Skeletal muscle satellite cell (primary cell): ENCODE results near the gene TSTD1.
"Not testable (repeated sequence)": the region's sequence is repeated elsewhere in the genome, so short reads cannot be mapped to it uniquely, and the experiment has no call there.

Source experiments
- H3K27me3 ChIP-seq: 2 replicates; pipeline ENCODE4 v1.7.0; 2013; ENCODE audit warnings: low read length; ENCODE audit not compliant: control insufficient read depth, insufficient read depth
- H3K36me3 ChIP-seq: 2 replicates; pipeline ENCODE4 v1.7.0; 2013; ENCODE audit warnings: mild to moderate bottlenecking, control low read depth, low read length; ENCODE audit not compliant: insufficient read depth
- H3K4me1 ChIP-seq: 2 replicates; pipeline ENCODE4 v1.7.0; 2013; ENCODE audit warnings: low read length; ENCODE audit not compliant: control insufficient read depth, insufficient read depth
- H3K4me2 ChIP-seq: 2 replicates; pipeline ENCODE4 v1.7.0; 2013; ENCODE audit warnings: mild to moderate bottlenecking, low read length
- H3K4me3 ChIP-seq: 2 replicates; pipeline ENCODE4 v1.7.0; 2013; ENCODE audit warnings: low read length
- H3K9ac ChIP-seq: 2 replicates; pipeline ENCODE4 v1.7.0; 2013; ENCODE audit warnings: mild to moderate bottlenecking, low read depth, low read length, moderate library complexity
- H3K9me3 ChIP-seq: replicated peaks from 2 replicates; pipeline ENCODE4 v1.7.0; 2013; ENCODE audit warnings: mild to moderate bottlenecking, control low read depth, low read length

TSTD1 gene

GRCh38 chr1:161016683-161017082 lies 22.1 kb downstream of the TSTD1 start:
- not testable (repeated sequence) for H3K36me3 ChIP-seq, H3K9ac ChIP-seq, H3K9me3 ChIP-seq, H3K4me3 ChIP-seq, H3K4me2 ChIP-seq
- peaks cover 12% of the 10 kb centered on the region for H3K27me3 ChIP-seq
- peaks cover 16% of the 10 kb centered on the region for H3K4me1 ChIP-seq

GRCh38 chr1:161013488-161014230 lies 25.1 kb downstream of the TSTD1 start:
- no peaks in the 10 kb centered on the region for H3K27me3 ChIP-seq
- peak overlapping the region; percentile 58 for H3K9ac ChIP-seq
- H3K4me3 ChIP-seq = peak overlapping the region; percentile 61
- no peaks in the 10 kb centered on the region for H3K36me3 ChIP-seq
- no peaks in the 10 kb centered on the region for H3K9me3 ChIP-seq
- peak overlapping the region; percentile 80 for H3K4me2 ChIP-seq
- peaks cover 16% of the 10 kb centered on the region for H3K4me1 ChIP-seq

DNA sequence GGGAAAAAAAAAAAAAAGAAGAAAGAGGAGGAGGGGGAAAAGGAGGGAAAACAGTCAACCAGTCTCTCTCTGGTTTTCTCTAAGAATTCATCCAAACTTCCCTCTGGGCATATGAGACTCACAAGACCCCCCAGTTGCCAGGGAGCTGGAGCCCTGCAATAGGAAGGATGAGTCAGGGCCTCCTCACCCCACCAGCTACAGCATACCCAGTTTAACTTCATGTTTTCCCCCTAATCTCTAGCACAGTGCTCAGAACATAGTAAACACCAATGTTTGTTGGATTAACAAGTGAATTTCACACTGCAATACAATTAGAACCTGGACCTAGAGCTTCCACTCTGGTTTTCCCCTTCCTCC lies 25.7 kb downstream of the TSTD1 start:
- peak overlapping the region; percentile 58 for H3K9ac ChIP-seq
- H3K4me2 ChIP-seq = peak overlapping the region; percentile 80
- H3K4me3 ChIP-seq = peak overlapping the region; percentile 61
- no peaks in the 10 kb centered on the region for H3K27me3 ChIP-seq
- no peaks in the 10 kb centered on the region for H3K9me3 ChIP-seq
- H3K36me3 ChIP-seq = no peaks in the 10 kb centered on the region
- peaks cover 16% of the 10 kb centered on the region for H3K4me1 ChIP-seq

GRCh38 chr1:161012420-161012819 lies 26.3 kb downstream of the TSTD1 start:
- H3K9me3 ChIP-seq = no peaks in the 10 kb centered on the region
- no peak overlapping the region for H3K9ac ChIP-seq
- H3K4me2 ChIP-seq = no peak overlapping the region
- no peak overlapping the region for H3K4me3 ChIP-seq
- H3K36me3 ChIP-seq = no peaks in the 10 kb centered on the region
- no peaks in the 10 kb centered on the region for H3K27me3 ChIP-seq
- H3K4me1 ChIP-seq = peaks cover 16% of the 10 kb centered on the region

- Histone ChIP-seq H3K4me3 (no peak overlapping the region), H3K9ac (no peak overlapping the region), H3K4me1 (peaks cover 16% of the 10 kb centered on the region), H3K4me2 (no peak overlapping the region), H3K9me3 (no peaks in the 10 kb centered on the region), H3K27me3 (no peaks in the 10 kb centered on the region), H3K36me3 (no peaks in the 10 kb centered on the region)
Observed at GRCh38 chr1:161009602-161010211, 29.1 kb downstream of the TSTD1 start.

GRCh38 chr1:161008869-161009510 lies 29.8 kb downstream of the TSTD1 start:
- no peaks in the 10 kb centered on the region for H3K36me3 ChIP-seq
- peaks cover 10% of the 10 kb centered on the region for H3K4me1 ChIP-seq
- no peaks in the 10 kb centered on the region for H3K27me3 ChIP-seq
- no peak overlapping the region for H3K4me3 ChIP-seq
- H3K4me2 ChIP-seq = no peak overlapping the region
- H3K9me3 ChIP-seq = no peaks in the 10 kb centered on the region
- H3K9ac ChIP-seq = no peak overlapping the region

GRCh38 chr1:161007369-161007768 lies 31.4 kb downstream of the TSTD1 start:
- Histone ChIP-seq H3K4me1 (no peaks in the 10 kb centered on the region), H3K4me2 (no peak overlapping the region), H3K36me3 (no peaks in the 10 kb centered on the region), H3K9ac (no peak overlapping the region), H3K27me3 (no peaks in the 10 kb centered on the region), H3K9me3 (no peaks in the 10 kb centered on the region), H3K4me3 (no peak overlapping the region)

DNA sequence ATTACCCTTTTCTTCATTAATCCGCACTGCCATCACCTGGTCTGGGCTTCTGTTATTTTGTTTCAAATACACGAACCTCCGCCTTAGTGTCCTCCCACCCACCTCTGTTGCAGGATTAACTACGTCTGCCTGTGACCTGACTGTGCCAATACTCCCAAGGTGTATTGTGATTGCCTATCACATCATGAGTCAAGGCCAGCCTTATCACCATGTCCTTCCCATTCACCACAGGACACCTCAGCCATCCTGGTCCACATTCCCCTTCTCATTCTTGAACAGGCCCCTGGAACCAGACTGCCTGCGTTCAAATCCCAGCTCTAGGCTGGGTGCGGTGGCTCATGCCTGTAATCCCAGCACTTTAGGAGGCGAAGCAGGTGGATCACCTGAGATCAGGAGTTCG lies 32.2 kb downstream of the TSTD1 start:
- H3K9ac ChIP-seq = no peak overlapping the region
- H3K36me3 ChIP-seq = no peaks in the 10 kb centered on the region
- H3K27me3 ChIP-seq = no peaks in the 10 kb centered on the region
- no peak overlapping the region for H3K4me3 ChIP-seq
- no peak overlapping the region for H3K4me2 ChIP-seq
- no peaks in the 10 kb centered on the region for H3K4me1 ChIP-seq
- H3K9me3 ChIP-seq = no peaks in the 10 kb centered on the region

GRCh38 chr1:161001525-161001924 lies 37.2 kb downstream of the TSTD1 start:
- H3K4me2 ChIP-seq = no peak overlapping the region
- no peaks in the 10 kb centered on the region for H3K4me1 ChIP-seq
- no peaks in the 10 kb centered on the region for H3K36me3 ChIP-seq
- H3K4me3 ChIP-seq = no peak overlapping the region
- H3K27me3 ChIP-seq = no peaks in the 10 kb centered on the region
- H3K9me3 ChIP-seq = no peaks in the 10 kb centered on the region
- no peak overlapping the region for H3K9ac ChIP-seq

DNA sequence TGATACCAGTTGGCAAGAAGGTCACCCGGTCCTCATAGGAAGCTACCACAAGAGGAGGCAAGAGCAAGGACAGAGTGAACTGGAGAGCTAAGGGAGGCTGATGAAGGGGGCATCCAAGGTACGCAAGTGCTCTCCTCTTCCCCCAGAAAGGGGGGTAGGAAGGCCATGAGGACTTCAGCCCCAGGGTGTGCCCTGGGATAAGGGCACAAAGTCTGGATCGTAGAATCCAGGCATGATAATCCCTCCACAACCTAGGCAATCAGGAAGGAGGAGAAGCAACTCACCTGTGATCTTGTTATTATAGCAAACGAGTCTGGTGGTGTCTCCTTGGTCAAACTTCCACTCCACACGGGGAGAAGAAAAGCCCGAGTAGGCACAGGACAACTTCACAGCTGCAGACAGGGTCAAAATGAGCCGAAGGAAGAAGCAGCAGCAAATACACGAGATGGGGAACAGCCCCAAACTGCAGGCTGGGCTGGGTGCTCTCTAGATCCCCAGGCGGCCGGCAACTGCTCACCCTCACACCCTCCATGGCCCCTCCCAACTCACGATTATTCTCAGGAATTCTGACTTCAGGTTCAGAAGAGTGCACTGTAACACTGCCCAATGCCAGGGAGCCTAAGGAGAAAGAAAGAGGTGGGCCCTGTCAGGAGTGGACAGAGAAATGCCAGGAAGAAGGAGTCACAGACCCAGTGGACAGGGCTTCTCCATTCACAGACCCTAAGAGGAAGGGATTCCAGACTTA lies 37.9 kb downstream of the TSTD1 start:
- no peak overlapping the region for H3K4me3 ChIP-seq
- no peak overlapping the region for H3K4me2 ChIP-seq
- no peak overlapping the region for H3K9ac ChIP-seq
- H3K9me3 ChIP-seq = no peaks in the 10 kb centered on the region
- H3K27me3 ChIP-seq = no peaks in the 10 kb centered on the region
- H3K4me1 ChIP-seq = no peaks in the 10 kb centered on the region
- H3K36me3 ChIP-seq = no peaks in the 10 kb centered on the region

- no peaks in the 10 kb centered on the region for H3K27me3 ChIP-seq
- H3K36me3 ChIP-seq = no peaks in the 10 kb centered on the region
- no peaks in the 10 kb centered on the region for H3K9me3 ChIP-seq
- no peak overlapping the region for H3K4me3 ChIP-seq
- no peak overlapping the region for H3K9ac ChIP-seq
- peaks cover 8% of the 10 kb centered on the region for H3K4me1 ChIP-seq
- H3K4me2 ChIP-seq = no peak overlapping the region
Observed at GRCh38 chr1:160999376-160999775, 39.4 kb downstream of the TSTD1 start.
